ENCODE data around the gene ILF3.

ILF3 gene

GRCh38 chr19:10654610-10655456, 687 bp downstream of the ILF3 start:
- peak overlapping the region; percentile 96 for H3K4me3 ChIP-seq (ENCODE audit: insufficient read depth, low read length, poor library complexity, severe bottlenecking)
- peak overlapping the region; percentile 88 for H3K27ac ChIP-seq (ENCODE audit: low read depth, low read length)
- H2AFZ ChIP-seq (ENCODE audit: low read depth, low read length, severe bottlenecking): no peak overlapping the region
- H3K9me3 ChIP-seq (ENCODE audit: insufficient read depth, low read length): no peaks in the 10 kb centered on the region
- H3K4me2 ChIP-seq (ENCODE audit: low read depth, low read length, poor library complexity, severe bottlenecking): peak overlapping the region; percentile 91
- peak overlapping the region; percentile 95 for H3K9ac ChIP-seq (ENCODE audit: low read length)
- TF ChIP-seq EZH2phosphoT487 (conservative IDR thresholded peaks at IDR 0.05; ENCODE audit: low read length) (no peak), CTCF (IDR thresholded peaks at IDR 0.05; ENCODE audit: insufficient read depth, low read length, poor library complexity, severe bottlenecking) (no peak)
- H3K9me2 ChIP-seq (replicated peaks; ENCODE audit: insufficient read depth, low read length): no peaks in the 10 kb centered on the region
- peaks cover 15% of the 10 kb centered on the region for H4K20me1 ChIP-seq (ENCODE audit: low read depth, low read length)
- no peaks in the 10 kb centered on the region for H3K27me3 ChIP-seq (ENCODE audit: low read length)
- H3F3A ChIP-seq (ENCODE audit: insufficient read depth): peaks cover 39% of the 10 kb centered on the region; the same call in 1 of the 2 replicates
- peaks cover 10% of the 10 kb centered on the region for H3K36me3 ChIP-seq (ENCODE audit: low read length)
- peaks cover 62% of the 10 kb centered on the region for H3K79me2 ChIP-seq (ENCODE audit: insufficient read depth, low read length)

- no peaks in the 10 kb centered on the region for H3K27me3 ChIP-seq (ENCODE audit: low read length)
- H3K9ac ChIP-seq (ENCODE audit: low read length): peak overlapping the region; percentile 95
- no peaks in the 10 kb centered on the region for H3K9me2 ChIP-seq (replicated peaks; ENCODE audit: insufficient read depth, low read length)
- peaks cover 14% of the 10 kb centered on the region for H3K36me3 ChIP-seq (ENCODE audit: low read length)
- H3K27ac ChIP-seq (ENCODE audit: low read depth, low read length): peak overlapping the region; percentile 88
- peaks cover 70% of the 10 kb centered on the region for H3K79me2 ChIP-seq (ENCODE audit: insufficient read depth, low read length)
- no peak overlapping the region for H2AFZ ChIP-seq (ENCODE audit: low read depth, low read length, severe bottlenecking)
- peaks cover 44% of the 10 kb centered on the region for H3F3A ChIP-seq (ENCODE audit: insufficient read depth)
- peak overlapping the region; percentile 96 for H3K4me3 ChIP-seq (ENCODE audit: insufficient read depth, low read length, poor library complexity, severe bottlenecking)
- peak overlapping the region; percentile 91 for H3K4me2 ChIP-seq (ENCODE audit: low read depth, low read length, poor library complexity, severe bottlenecking)
- no peak for TF ChIP-seq EZH2phosphoT487 (conservative IDR thresholded peaks at IDR 0.05; ENCODE audit: low read length)
- no peak for TF ChIP-seq CTCF (IDR thresholded peaks at IDR 0.05; ENCODE audit: insufficient read depth, low read length, poor library complexity, severe bottlenecking)
- no peaks in the 10 kb centered on the region for H3K9me3 ChIP-seq (ENCODE audit: insufficient read depth, low read length)
- peaks cover 21% of the 10 kb centered on the region for H4K20me1 ChIP-seq (ENCODE audit: low read depth, low read length)
Measured at GRCh38 chr19:10655457-10656312, 1.5 kb downstream of the ILF3 start.

GRCh38 chr19:10660346-10660745, 6.2 kb downstream of the ILF3 start:
- H3K9ac ChIP-seq (ENCODE audit: low read length): peak overlapping the region; percentile 29; the same call in 1 of the 2 replicates
- H3K36me3 ChIP-seq (ENCODE audit: low read length): peaks cover 14% of the 10 kb centered on the region
- H3K79me2 ChIP-seq (ENCODE audit: insufficient read depth, low read length): peaks cover 100% of the 10 kb centered on the region
- H2AFZ ChIP-seq (ENCODE audit: low read depth, low read length, severe bottlenecking): no peak overlapping the region
- no peak for TF ChIP-seq CTCF (IDR thresholded peaks at IDR 0.05; ENCODE audit: insufficient read depth, low read length, poor library complexity, severe bottlenecking)
- no peak for TF ChIP-seq EZH2phosphoT487 (conservative IDR thresholded peaks at IDR 0.05; ENCODE audit: low read length)
- no peak overlapping the region for H3K4me3 ChIP-seq (ENCODE audit: insufficient read depth, low read length, poor library complexity, severe bottlenecking)
- peaks cover 39% of the 10 kb centered on the region for H4K20me1 ChIP-seq (ENCODE audit: low read depth, low read length)
- H3F3A ChIP-seq (ENCODE audit: insufficient read depth): peaks cover 49% of the 10 kb centered on the region
- H3K4me2 ChIP-seq (ENCODE audit: low read depth, low read length, poor library complexity, severe bottlenecking): peak overlapping the region; percentile 91
- no peaks in the 10 kb centered on the region for H3K9me2 ChIP-seq (replicated peaks; ENCODE audit: insufficient read depth, low read length)
- no peaks in the 10 kb centered on the region for H3K9me3 ChIP-seq (ENCODE audit: insufficient read depth, low read length)
- H3K27ac ChIP-seq (ENCODE audit: low read depth, low read length): no peak overlapping the region
- no peaks in the 10 kb centered on the region for H3K27me3 ChIP-seq (ENCODE audit: low read length)
